Renal cortex interstitium (tissue), 11 donors: ENCODE data around the gene GYG1. TPM values are rescaled to one million over a fixed set of nuclear protein-coding genes. Genes with fewer than 3 reads are reported as not detected.

Experiments
- DNase-seq, 11 donors: peaks; one replicate each; pipeline ENCODE4 v3.0.0-alpha.2; 2013; ENCODE audit warnings: low read depth in 9 of 11, low spot score in 4 of 11; ENCODE audit errors: extremely low read depth in 1 of 11
- polyA plus RNA-seq, 3 donors: library from polyadenylated mRNA; unstranded; fragments of 120-200 nt; gene quantifications; one replicate each; pipeline ENCODE4 v1.2.1, GENCODE V29; 2013; ENCODE audit not compliant: insufficient read length in 3 of 3

Gene GYG1
- polyA plus RNA-seq, 3 donors: 24.2 to 30.7 (median 26.4) TPM

GRCh38 chr3:149044339-149045083 lies 53.2 kb downstream of the GYG1 start:
- no peak for DNase-seq

GRCh38 chr3:149055575-149055974 lies 64.2 kb downstream of the GYG1 start:
- DNase-seq: no peak

- no peak for DNase-seq
These were observed 66.9 kb downstream of the GYG1 start for GRCh38 chr3:149058198-149058597.

GRCh38 chr3:149058602-149059001 lies 67.3 kb downstream of the GYG1 start:
- DNase-seq: no peak

- no peak for DNase-seq
These were observed 70.4 kb downstream of the GYG1 start for GRCh38 chr3:149061776-149062175.

GRCh38 chr3:149067883-149068282 lies 76.5 kb downstream of the GYG1 start:
- DNase-seq: no peak

Other genes starting within 250 kb of the GYG1 start
- gene CPB1, start 163.7 kb upstream of the GYG1 start, polyA plus RNA-seq: 1 to 10 TPM in 1 of 3 donors, under 1 TPM in 2; 0.53 to 1.4 (median 0.96) TPM
- gene CPA3, start 126.2 kb upstream of the GYG1 start, polyA plus RNA-seq: under 1 TPM; 0.20 to 0.67 (median 0.20) TPM
- gene HLTF, start 95.0 kb downstream of the GYG1 start, polyA plus RNA-seq: 10 to 100 TPM; 38.0 to 46.1 (median 45.0) TPM
- gene HPS3, start 138.1 kb downstream of the GYG1 start, polyA plus RNA-seq: 10 to 100 TPM; 27.1 to 37.8 (median 34.3) TPM
- gene CP, start 230.3 kb downstream of the GYG1 start, polyA plus RNA-seq: 1 to 10 TPM in 1 of 3 donors, under 1 TPM in 2; 0.45 to 1.0 (median 0.67) TPM